Head of caudate nucleus (tissue), 42 donors: ENCODE results near the gene HERC6.
"Not testable (repeated sequence)": the region's sequence is repeated elsewhere in the genome, so short reads cannot be mapped to it uniquely, and the experiment has no call there.

Experiments
- DNase-seq, 42 donors: peaks; one replicate each; pipeline versions ENCODE4 v3.0.0 to v3.0.0-alpha.2; 2020 to 2021; ENCODE audit warnings: mixed read lengths in 7 of 42
- intact Hi-C: fragments of 100-400 bp; cut with DNase I; formaldehyde crosslinking; loops from one replicate; pipeline ENCODE4 v1.15.0; 2022

Gene HERC6

DNA sequence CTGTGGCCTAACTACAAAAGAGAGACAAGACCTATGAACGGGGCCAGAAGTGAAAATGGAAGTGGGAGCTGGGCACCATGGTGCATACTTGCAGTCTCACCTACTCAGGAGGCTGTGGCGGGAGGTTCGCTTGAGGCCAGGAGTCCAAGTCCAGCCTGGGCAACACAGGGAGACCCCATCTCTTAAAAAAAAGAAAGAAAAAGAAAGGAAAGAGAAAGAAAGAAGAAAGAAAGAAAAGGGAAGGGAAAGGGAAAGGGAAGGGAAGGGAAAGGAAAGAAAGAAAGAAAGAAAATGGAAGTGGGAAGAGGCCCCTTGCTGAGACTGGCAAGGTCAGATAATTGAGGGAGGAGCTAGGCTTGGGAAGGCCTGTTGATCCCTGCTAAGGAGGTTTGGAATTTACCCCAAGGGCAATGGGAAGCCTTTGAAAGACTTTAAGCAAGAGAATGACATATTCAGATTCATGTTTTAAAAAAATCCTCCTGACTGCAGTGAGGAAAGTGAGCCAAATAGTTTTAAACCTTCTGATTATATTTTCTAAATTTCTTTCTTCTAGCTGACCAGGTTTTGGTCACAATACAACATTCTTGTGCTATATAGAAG is 60.6 kb downstream of the HERC6 start:
- DNase-seq = no peak
- intact Hi-C loops = no loop called here

DNA sequence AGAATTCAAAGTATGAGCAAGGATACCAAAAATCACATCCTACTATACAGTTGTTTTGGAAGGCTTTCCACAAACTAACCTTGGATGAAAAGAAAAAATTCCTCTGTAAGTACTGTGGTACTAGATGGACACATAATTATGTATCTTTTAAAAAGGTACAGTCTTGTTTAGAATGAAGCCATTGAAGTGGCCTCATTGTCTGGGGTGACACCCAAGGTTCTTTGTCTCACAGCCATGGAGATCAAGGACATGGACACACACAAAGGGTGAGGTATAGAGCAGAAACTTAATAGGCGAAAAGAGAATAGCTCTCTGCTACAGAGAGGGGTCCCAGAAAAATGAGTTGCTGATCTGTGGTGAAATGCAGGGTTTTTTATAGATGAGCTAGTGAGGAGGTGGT is 61.5 kb downstream of the HERC6 start:
- no peak for DNase-seq

DNA sequence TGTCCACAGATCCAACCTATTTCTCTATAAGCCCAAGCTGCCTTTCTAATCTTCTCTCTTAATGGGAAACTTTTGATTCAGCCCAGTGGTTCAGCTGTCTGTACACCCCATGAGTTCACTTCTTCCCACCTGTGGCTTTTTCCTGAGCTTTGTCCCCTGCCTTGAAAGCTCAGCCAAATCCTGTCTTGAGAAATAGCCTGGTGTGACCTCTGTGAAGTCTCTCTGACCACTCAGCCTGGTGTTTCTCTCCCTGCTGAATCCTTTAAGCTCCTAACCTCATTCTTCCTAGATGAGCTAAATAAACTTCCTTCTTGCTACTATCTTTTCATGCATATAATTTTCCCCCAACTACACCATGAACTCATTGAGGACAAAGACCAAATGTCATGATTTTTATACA is 63.0 kb downstream of the HERC6 start:
- intact Hi-C loops = no loop called here
- DNase-seq = no peak

More for the DNA sequence above, 61.5 kb downstream of the HERC6 start:
- intact Hi-C loops = no loop called here

DNA sequence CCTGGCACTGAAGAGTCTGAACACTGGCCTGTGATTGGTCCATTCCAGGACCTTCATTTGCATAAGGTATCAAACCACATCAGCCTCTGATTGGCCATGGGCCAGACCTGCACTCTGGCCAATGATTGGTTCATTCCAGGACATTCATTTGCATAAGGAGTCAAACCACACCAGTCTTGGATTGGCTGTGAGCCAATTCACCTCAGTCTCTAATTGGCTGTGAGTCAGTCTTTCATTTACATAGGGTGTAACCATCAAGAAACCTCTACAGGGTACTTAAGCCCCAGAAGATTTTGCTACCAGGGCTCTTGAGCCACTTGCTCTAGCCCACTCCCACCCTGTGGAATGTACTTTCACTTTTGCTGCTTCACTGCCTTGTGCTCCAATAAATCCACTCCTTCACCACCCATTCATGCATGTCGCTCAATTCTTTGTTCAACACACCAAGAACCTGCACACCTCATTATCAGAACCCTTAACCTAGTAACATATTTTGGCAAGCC is 64.1 kb downstream of the HERC6 start:
- DNase-seq = no peak
- intact Hi-C loops = no loop called here

- no peak for DNase-seq
- intact Hi-C loops = no loop called here
Measured at GRCh38 chr4:88443486-88443885, 64.8 kb downstream of the HERC6 start.

GRCh38 chr4:88445252-88445651 is 66.6 kb downstream of the HERC6 start:
- intact Hi-C loops = no loop called here
- DNase-seq = no peak

DNA sequence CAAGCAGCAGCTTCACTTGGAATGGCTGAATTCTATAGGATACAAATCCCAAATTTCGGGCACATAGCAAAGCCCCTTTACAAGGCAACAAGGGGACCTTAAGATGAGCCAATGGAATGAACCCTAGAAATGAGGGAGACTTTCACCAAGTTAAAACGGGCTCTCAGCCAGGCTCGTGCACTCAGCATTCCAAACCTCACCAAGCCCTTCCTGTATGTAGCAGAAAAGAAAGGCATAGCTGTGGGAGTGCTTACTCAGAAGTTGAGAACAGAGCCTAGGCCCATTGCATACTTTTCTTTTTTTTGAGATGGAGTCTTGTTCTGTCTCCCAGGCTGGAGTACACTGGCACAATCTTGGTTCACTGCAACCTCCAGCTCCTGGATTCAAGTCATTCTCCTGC is 67.5 kb downstream of the HERC6 start:
- intact Hi-C loops = no loop called here
- DNase-seq = no peak

- intact Hi-C loops = no loop called here
- peak in 9 of 42 donors; percentile 5 to 48 (median 24) for DNase-seq
Measured at GRCh38 chr4:88447371-88448095, 68.9 kb downstream of the HERC6 start.

DNA sequence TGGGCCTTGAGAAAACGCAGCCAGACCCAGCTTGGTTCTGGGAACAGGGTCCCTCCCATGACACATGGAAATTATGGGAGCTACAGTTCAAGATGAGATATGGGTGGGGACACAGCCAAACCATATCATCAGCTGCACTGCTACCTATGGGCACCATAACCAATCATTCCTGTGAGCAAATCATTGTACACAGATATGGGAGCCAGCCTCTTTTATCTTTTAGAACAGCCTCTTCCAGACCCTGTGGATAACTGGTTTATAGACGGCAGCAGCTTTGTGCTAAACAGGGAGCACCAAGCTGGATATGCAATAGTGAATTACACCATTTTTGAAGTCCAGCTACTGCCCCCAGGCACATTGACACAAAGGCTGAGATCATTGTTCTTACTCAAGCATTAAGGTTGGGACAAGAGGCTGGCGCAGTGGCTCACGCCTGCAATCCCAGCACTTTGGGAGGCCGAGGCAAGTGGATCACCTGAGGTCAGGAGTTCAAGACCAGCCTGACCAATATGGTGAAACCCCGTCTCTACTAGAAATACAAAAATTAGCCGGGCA is 69.6 kb downstream of the HERC6 start:
- DNase-seq, intact Hi-C loops: not testable (repeated sequence)

DNA sequence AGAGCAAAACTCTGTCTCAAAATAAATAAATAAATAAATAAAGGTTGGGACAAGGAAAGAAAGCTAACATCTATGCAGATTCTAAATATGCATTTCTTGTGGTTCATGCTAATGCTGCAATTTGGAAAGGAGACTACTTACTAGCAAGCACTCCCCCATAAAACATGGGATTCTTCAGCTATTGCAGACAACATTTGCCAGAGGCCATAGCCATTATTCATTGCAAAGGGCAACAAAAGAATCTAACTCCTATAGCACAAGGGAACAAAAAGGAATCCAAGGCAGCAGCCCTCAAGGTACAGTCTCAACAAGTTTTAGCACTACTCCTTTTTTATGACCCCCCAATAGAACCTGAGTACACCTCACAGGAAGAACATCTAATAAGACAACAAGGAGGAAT is 70.2 kb downstream of the HERC6 start:
- intact Hi-C loops = no loop called here
- no peak for DNase-seq

GRCh38 chr4:88449290-88449689 is 70.6 kb downstream of the HERC6 start:
- DNase-seq = no peak
- intact Hi-C loops = no loop called here

DNA sequence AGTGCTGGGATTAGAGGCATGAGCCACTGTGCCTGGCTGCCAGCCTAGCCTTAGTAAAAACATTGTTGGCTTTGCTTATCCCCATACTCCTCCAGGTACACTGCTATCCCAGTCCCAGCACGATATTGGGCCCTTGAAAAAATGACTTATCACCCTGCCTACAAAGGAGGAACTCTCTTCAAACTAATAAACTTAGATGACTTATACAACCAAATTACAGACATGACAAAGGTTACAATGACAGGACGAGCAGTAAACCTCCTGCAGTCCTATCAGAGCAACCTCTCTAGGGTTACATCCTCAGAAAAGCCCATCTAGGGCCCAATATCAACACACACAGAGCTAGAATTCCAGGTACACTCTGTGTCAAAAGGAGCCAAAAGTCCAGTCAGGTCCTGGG is 72.6 kb downstream of the HERC6 start:
- intact Hi-C loops = no loop called here
- DNase-seq = no peak

GRCh38 chr4:88452912-88453311 is 74.3 kb downstream of the HERC6 start:
- DNase-seq = no peak
- intact Hi-C loops = no loop called here

GRCh38 chr4:88456670-88457306 is 78.1 kb downstream of the HERC6 start, which contains the start of gene HERC5:
Gene HERC5 (plus strand): TSS chr4:88457119. CDS start chr4:88457270, 151 bp downstream.
- intact Hi-C loops = loop anchor here (2.0 to 5.0 kb wide), 3 partner anchors 78 to 239 kb away; partner anchors contain the start of genes HERC6 and PPM1K

GRCh38 chr4:88457307-88458103 is 78.9 kb downstream of the HERC6 start:
- intact Hi-C loops = loop anchor here (2.0 to 5.0 kb wide), 3 partner anchors 79 to 240 kb away; partner anchors contain the start of genes HERC6 and PPM1K
- peak in 36 of 42 donors; percentile 7 to 63 (median 30) for DNase-seq

More at GRCh38 chr4:88456670-88457306, 78.1 kb downstream of the HERC6 start, which contains the start of gene HERC5:
- DNase-seq = peak; percentile 61 to 92 (median 79)

- no peak for DNase-seq
- intact Hi-C loops = loop anchor here (5.0 kb wide), 2 partner anchors 176 to 241 kb away; partner anchors contain the start of gene PPM1K
Measured at GRCh38 chr4:88458104-88458740, 79.6 kb downstream of the HERC6 start.

DNA sequence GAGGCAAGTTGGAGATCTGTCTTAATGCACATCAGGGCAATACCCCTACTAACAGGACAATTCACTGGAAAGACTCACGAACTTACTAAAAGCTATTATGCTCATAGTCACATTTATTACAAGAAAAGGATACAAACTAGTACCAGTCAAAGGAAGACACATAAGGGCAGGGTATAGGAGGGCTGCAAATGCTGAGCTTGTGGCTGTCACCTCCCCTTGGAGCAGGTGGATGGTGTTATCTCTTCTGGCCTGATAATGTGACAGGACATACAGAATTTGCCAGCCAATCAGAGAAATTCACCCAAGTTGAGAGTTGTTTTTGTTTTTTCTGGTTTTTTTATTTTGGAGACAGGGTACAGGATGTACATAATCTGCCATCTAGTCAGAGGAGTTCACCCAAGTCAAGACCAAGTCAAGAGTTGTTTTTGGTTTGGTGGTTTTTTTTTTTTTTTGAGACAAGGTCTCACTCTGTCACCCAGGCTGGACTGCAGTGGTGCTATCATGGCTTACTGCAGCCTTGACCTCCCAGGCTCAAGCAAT is 87.1 kb downstream of the HERC6 start:
- intact Hi-C loops = no loop called here
- no peak for DNase-seq

- DNase-seq = no peak
- intact Hi-C loops = no loop called here
Measured at GRCh38 chr4:88467392-88467791, 88.7 kb downstream of the HERC6 start.
